A549 treated with Mapracorat at 1 μM for 4 hours (cell line): ENCODE data around the gene RORB. TPM values are rescaled to one million over a fixed set of nuclear protein-coding genes. Genes with fewer than 3 reads are reported as not detected.

Experiments used
- total RNA-seq: library from RNA; stranded (reverse); fragments of 200-300 nt; extraction: Qiagen RNA extraction; gene quantifications from 5 replicates; pipeline ENCODE4 v1.2.3, GENCODE V29; 2022

RORB gene
- not detected in 5 replicates for total RNA-seq

GRCh38 chr9:74496819-74497747 is at the start of gene RORB:
RORB (plus strand) TSS chr9:74497335; CDS start chr9:74497977, 642 bp downstream.

